Sigmoid colon (tissue), 7 donors: Measurements from ENCODE around the gene DCUN1D2. TPM values are rescaled to one million over a fixed set of nuclear protein-coding genes. Genes with fewer than 3 reads are reported as not detected.
A peak's percentile ranks its signal among the peaks of the same experiment; 100 is the strongest.

Experiments used
- DNase-seq: peaks from one replicate; pipeline ENCODE4 v3.0.0-alpha.2; 2019
- H3K27ac ChIP-seq, 4 donors: fragments of 200-600 bp; sonication (generic); one replicate each; pipeline ENCODE4 v1.5.1; 2016 to 2019; ENCODE audit warnings: mild to moderate bottlenecking in 1 of 4
- H3K27me3 ChIP-seq, 3 donors: fragments of 200-600 bp; sonication (generic); one replicate each; pipeline ENCODE4 v1.5.1; 2019; ENCODE audit warnings: mild to moderate bottlenecking in 1 of 3
- H3K36me3 ChIP-seq, 4 donors: fragments of 200-600 bp; sonication (generic); one replicate each; pipeline ENCODE4 v1.5.1; 2016 to 2019
- H3K4me1 ChIP-seq, 4 donors: fragments of 200-600 bp; sonication (generic); one replicate each; pipeline ENCODE4 v1.5.1; 2017 to 2019
- H3K4me3 ChIP-seq, 4 donors: fragments of 200-600 bp; sonication (generic); one replicate each; pipeline ENCODE4 v1.5.1; 2017 to 2019; ENCODE audit warnings: mild to moderate bottlenecking in 2 of 4, moderate library complexity in 1 of 4
- H3K9me3 ChIP-seq, 4 donors: fragments of 200-600 bp in 3 of 4; sonication (generic) in 3 of 4; one replicate each; pipeline versions ENCODE4 v1.5.1 to v1.6.1; 2013 to 2019
- CTCF ChIP-seq, 4 experiments: fragments of 450-650 bp in 3 of 4; fragments of 200-600 bp in 1 of 4; IDR thresholded peaks; one replicate each; pipeline ENCODE4 v1.5.1; 2016 to 2019; ENCODE audit warnings: antibody characterized with exemption in 4 of 4, mild to moderate bottlenecking in 3 of 4, moderate library complexity in 2 of 4
- EP300 ChIP-seq, 4 donors: sonication (generic); formaldehyde crosslinking; IDR thresholded peaks; one replicate each; pipeline ENCODE4 v1.6.1; 2017; ENCODE audit warnings: antibody characterized with exemption in 4 of 4
- POLR2A ChIP-seq, 2 donors: fragments of 450-650 bp; IDR thresholded peaks; one replicate each; pipeline ENCODE4 v1.6.1; 2016; ENCODE audit warnings: antibody characterized with exemption in 2 of 2, mild to moderate bottlenecking in 2 of 2, moderate library complexity in 2 of 2
- POLR2AphosphoS5 ChIP-seq, 4 donors: sonication (generic); formaldehyde crosslinking; IDR thresholded peaks; one replicate each; pipeline ENCODE4 v1.6.1; 2017; ENCODE audit warnings: antibody characterized with exemption in 4 of 4
- WGBS, 2 donors: extraction: QIAGEN DNeasy Blood & Tissue Kit; methylation state at CpG; one replicate each; pipeline ENCODE4 v1.1.7; 2013; 5-methylcytosine and 5-hydroxymethylcytosine counted together
- intact Hi-C: fragments of 100-400 bp; cut with DNase I; formaldehyde crosslinking; loops from one replicate; pipeline ENCODE4 v1.15.1; 2023
- polyA plus RNA-seq, 3 donors: library from polyadenylated mRNA; stranded (reverse); fragments of 200-250 nt; gene quantifications; one replicate each; pipeline ENCODE4 v1.2.3, GENCODE V29; 2013
- total RNA-seq, 4 donors: library from RNA; depleted of rRNA; stranded (reverse); fragments of >200 nt; gene quantifications; one replicate each; pipeline ENCODE4 v1.1.0, GENCODE V29; 2016
- donor health status: healthy with polysubstance abuse.
- donor health status: Bipolar disorder and iron deficiency.
- donor health status: healthy.

DCUN1D2 gene
- total and polyA plus RNA-seq, 7 donors: 6.6 to 33.0 (median 20.6) TPM

- Histone ChIP-seq H3K9me3 (no peaks in the 10 kb centered on the region), H3K4me3 (no peak overlapping the region), H3K27ac (peak overlapping the region in 3 of 4 donors; percentile 48 to 73 (median 67)), H3K36me3 (peaks cover 0 to 37% (median 13%) of the 10 kb centered on the region in 4 donors), H3K27me3 (no peaks in the 10 kb centered on the region), H3K4me1 (peaks cover 0 to 21% (median 11%) of the 10 kb centered on the region in 4 donors)
- no peak for TF ChIP-seq POLR2A (IDR thresholded peaks at IDR 0.05)
- TF ChIP-seq CTCF (IDR thresholded peaks at IDR 0.05): no peak
- no peak for TF ChIP-seq EP300 (IDR thresholded peaks at IDR 0.05)
- no peak for TF ChIP-seq POLR2AphosphoS5 (IDR thresholded peaks at IDR 0.05)
- peak; percentile 22 for DNase-seq
- 71 to 90% methylated on average over 12 of the region's 12 CpGs for WGBS, 2 donors
- intact Hi-C loops: loop anchor here (5.0 kb wide), 1 partner anchor 42 kb away; the partner anchor contains the start of gene DCUN1D2
Observed at GRCh38 chr13:113534236-113534860, 43.8 kb upstream of the DCUN1D2 start.

GRCh38 chr13:113533161-113533840, 42.8 kb upstream of the DCUN1D2 start:
- Histone ChIP-seq H3K9me3 (no peaks in the 10 kb centered on the region), H3K4me1 (peaks cover 0 to 21% (median 12%) of the 10 kb centered on the region in 4 donors), H3K36me3 (peaks cover 0 to 40% (median 10%) of the 10 kb centered on the region in 4 donors), H3K27ac (peak overlapping the region; percentile 48 to 73 (median 69)), H3K27me3 (no peaks in the 10 kb centered on the region), H3K4me3 (no peak overlapping the region)
- 86 to 91% methylated on average over 24 of the region's 24 CpGs for WGBS, 2 donors
- TF ChIP-seq POLR2A (IDR thresholded peaks at IDR 0.05) (no peak), EP300 (IDR thresholded peaks at IDR 0.05) (no peak), POLR2AphosphoS5 (IDR thresholded peaks at IDR 0.05) (no peak), CTCF (IDR thresholded peaks at IDR 0.05) (no peak)
- intact Hi-C loops: loop anchor here (5.0 kb wide), 1 partner anchor 41 kb away; the partner anchor contains the start of gene DCUN1D2
- peak; percentile 67 for DNase-seq

GRCh38 chr13:113532156-113532806, 41.8 kb upstream of the DCUN1D2 start:
- Histone ChIP-seq H3K27ac (peak overlapping the region in 3 of 4 donors; percentile 50 to 71 (median 53)), H3K27me3 (no peaks in the 10 kb centered on the region), H3K4me1 (peaks cover 0 to 21% (median 15%) of the 10 kb centered on the region in 4 donors), H3K4me3 (no peak overlapping the region), H3K36me3 (peaks cover 0 to 38% (median 8%) of the 10 kb centered on the region in 4 donors), H3K9me3 (no peaks in the 10 kb centered on the region)
- intact Hi-C loops: loop anchor here (5.0 kb wide), 1 partner anchor 40 kb away; the partner anchor contains the start of gene DCUN1D2
- peak; percentile 56 for DNase-seq
- TF ChIP-seq POLR2A (IDR thresholded peaks at IDR 0.05) (no peak), POLR2AphosphoS5 (IDR thresholded peaks at IDR 0.05) (no peak), CTCF (IDR thresholded peaks at IDR 0.05) (no peak)
- WGBS, 2 donors: 88 to 93% methylated on average over 16 of the region's 16 CpGs

- TF ChIP-seq CTCF (IDR thresholded peaks at IDR 0.05) (no peak), POLR2A (IDR thresholded peaks at IDR 0.05) (no peak), EP300 (IDR thresholded peaks at IDR 0.05) (no peak), POLR2AphosphoS5 (IDR thresholded peaks at IDR 0.05) (no peak)
- Histone ChIP-seq H3K9me3 (no peaks in the 10 kb centered on the region), H3K36me3 (peaks cover 0 to 42% (median 7%) of the 10 kb centered on the region in 4 donors), H3K27ac (no peak overlapping the region), H3K27me3 (no peaks in the 10 kb centered on the region), H3K4me3 (no peak overlapping the region), H3K4me1 (peaks cover 0 to 21% (median 15%) of the 10 kb centered on the region in 4 donors)
- WGBS, 2 donors: 98% methylated on average over 49 of the region's 49 CpGs
- DNase-seq: peak; percentile 57
- intact Hi-C loops: loop anchor here (5.0 kb wide), 1 partner anchor 39 kb away; the partner anchor contains the start of gene DCUN1D2
Observed at GRCh38 chr13:113531041-113531873, 40.7 kb upstream of the DCUN1D2 start.
